Mammary epithelial cell (primary cell): Measurements from ENCODE around the gene TCF12.

Experiments used
- EZH2 ChIP-seq: IDR thresholded peaks from 2 replicates; pipeline ENCODE4 v1.6.1; 2012; ENCODE audit warnings: low read length, inconsistent platforms, borderline replicate concordance
- TF ChIP-seq, protein P1 (sequence below), 2 donors: IDR thresholded peaks in 1 of 2; conservative IDR thresholded peaks in 1 of 2; 2 replicates each; pipeline ENCODE4 v1.5.1; 2011 to 2012; ENCODE audit warnings: inconsistent platforms in 2 of 2, low read length in 2 of 2, mild to moderate bottlenecking in 2 of 2, control low read depth in 1 of 2, low read depth in 1 of 2; ENCODE audit not compliant: insufficient read depth in 1 of 2; ENCODE audit errors: extremely low read depth in 1 of 2

DNA sequence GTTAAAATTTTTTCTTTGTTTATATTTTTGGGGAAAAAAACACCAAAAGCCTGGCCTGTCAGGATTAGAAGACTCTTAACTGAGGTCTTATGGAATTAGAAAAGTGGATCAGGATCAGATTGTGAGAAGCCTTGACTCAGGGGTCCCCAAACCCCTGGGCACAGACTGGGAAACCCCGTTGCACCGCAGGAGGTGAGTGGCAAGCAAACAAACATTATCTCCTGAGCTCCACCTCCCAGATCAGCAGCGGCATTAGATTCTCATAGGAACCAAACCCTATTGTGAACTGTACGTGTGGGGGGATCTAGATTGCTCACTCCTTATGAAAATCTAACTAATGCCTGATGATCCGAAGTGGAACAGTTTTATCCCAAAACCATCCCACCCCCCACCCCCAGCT, 117.2 kb downstream of the TCF12 start:
- TF ChIP-seq, protein P1, sequence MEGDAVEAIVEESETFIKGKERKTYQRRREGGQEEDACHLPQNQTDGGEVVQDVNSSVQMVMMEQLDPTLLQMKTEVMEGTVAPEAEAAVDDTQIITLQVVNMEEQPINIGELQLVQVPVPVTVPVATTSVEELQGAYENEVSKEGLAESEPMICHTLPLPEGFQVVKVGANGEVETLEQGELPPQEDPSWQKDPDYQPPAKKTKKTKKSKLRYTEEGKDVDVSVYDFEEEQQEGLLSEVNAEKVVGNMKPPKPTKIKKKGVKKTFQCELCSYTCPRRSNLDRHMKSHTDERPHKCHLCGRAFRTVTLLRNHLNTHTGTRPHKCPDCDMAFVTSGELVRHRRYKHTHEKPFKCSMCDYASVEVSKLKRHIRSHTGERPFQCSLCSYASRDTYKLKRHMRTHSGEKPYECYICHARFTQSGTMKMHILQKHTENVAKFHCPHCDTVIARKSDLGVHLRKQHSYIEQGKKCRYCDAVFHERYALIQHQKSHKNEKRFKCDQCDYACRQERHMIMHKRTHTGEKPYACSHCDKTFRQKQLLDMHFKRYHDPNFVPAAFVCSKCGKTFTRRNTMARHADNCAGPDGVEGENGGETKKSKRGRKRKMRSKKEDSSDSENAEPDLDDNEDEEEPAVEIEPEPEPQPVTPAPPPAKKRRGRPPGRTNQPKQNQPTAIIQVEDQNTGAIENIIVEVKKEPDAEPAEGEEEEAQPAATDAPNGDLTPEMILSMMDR (conservative IDR thresholded peaks at IDR 0.05 in 1 of 2, IDR thresholded peaks at IDR 0.05 in 1 of 2; ENCODE audit: extremely low read depth in 1 of 2, insufficient read depth in 1 of 2, low read depth in 1 of 2, low read length in 2 of 2), result no peak
- no peak for TF ChIP-seq EZH2
